NT2/D1 (cell line): ENCODE results near the gene PLA2G4A.

Experiments
- SUZ12 ChIP-seq: IDR thresholded peaks from 2 replicates; pipeline ENCODE4 v1.6.1; 2011; ENCODE audit not compliant: insufficient read length, insufficient read depth; ENCODE audit errors: extremely low read depth
- YY1 ChIP-seq: IDR thresholded peaks from 2 replicates; pipeline ENCODE4 v1.6.1; 2011; ENCODE audit not compliant: insufficient read length, insufficient read depth
- ZNF274 ChIP-seq: IDR thresholded peaks from 2 replicates; pipeline ENCODE4 v1.6.1; 2011; ENCODE audit warnings: mild to moderate bottlenecking, low read depth, low read length

- TF ChIP-seq SUZ12, result no peak
- TF ChIP-seq ZNF274, result no peak
- no peak for TF ChIP-seq YY1
These were observed 25.4 kb downstream of the PLA2G4A start for GRCh38 chr1:186854102-186854501.
